HG03196 (cell line): ENCODE data around the gene CASK.
"Not testable (repeated sequence)": the region's sequence is repeated elsewhere in the genome, so short reads cannot be mapped to it uniquely, and the experiment has no call there.

Experiments
- ATAC-seq: cut with Tn5 transposase; IDR thresholded peaks from one replicate; pipeline ENCODE4 v1.9.1; 2021; ENCODE audit not compliant: unreplicated experiment

CASK gene

GRCh38 chrX:41526271-41526670 lies 397.1 kb downstream of the CASK start:
- no peak for ATAC-seq

GRCh38 chrX:41522671-41523070 lies 400.7 kb downstream of the CASK start:
- ATAC-seq = no peak

GRCh38 chrX:41522081-41522480 lies 401.3 kb downstream of the CASK start:
- no peak for ATAC-seq

- ATAC-seq = no peak
These were observed 403.9 kb downstream of the CASK start for GRCh38 chrX:41519468-41519867.

GRCh38 chrX:41518841-41519220 lies 404.5 kb downstream of the CASK start:
- ATAC-seq = no peak

GRCh38 chrX:41518127-41518840 lies 405.1 kb downstream of the CASK start:
- ATAC-seq = no peak

- no peak for ATAC-seq
These were observed 406.2 kb downstream of the CASK start for GRCh38 chrX:41516999-41517765.

GRCh38 chrX:41516456-41516855 lies 406.9 kb downstream of the CASK start:
- no peak for ATAC-seq

GRCh38 chrX:41515376-41515775 lies 408.0 kb downstream of the CASK start:
- ATAC-seq = no peak

- no peak for ATAC-seq
These were observed 409.2 kb downstream of the CASK start for GRCh38 chrX:41514179-41514578.

GRCh38 chrX:41512853-41513252 lies 410.5 kb downstream of the CASK start:
- not testable (repeated sequence) for ATAC-seq

GRCh38 chrX:41512394-41512793 lies 411.0 kb downstream of the CASK start:
- peak; percentile 77 for ATAC-seq

GRCh38 chrX:41507919-41508318 lies 415.4 kb downstream of the CASK start:
- ATAC-seq = no peak

- no peak for ATAC-seq
These were observed 421.4 kb downstream of the CASK start for GRCh38 chrX:41502004-41502403.

GRCh38 chrX:41499984-41500383 lies 423.4 kb downstream of the CASK start:
- ATAC-seq = no peak

GRCh38 chrX:41499195-41499594 lies 424.2 kb downstream of the CASK start:
- no peak for ATAC-seq

- ATAC-seq = no peak
These were observed 431.9 kb downstream of the CASK start for GRCh38 chrX:41491267-41492004.

- no peak for ATAC-seq
These were observed 432.9 kb downstream of the CASK start for GRCh38 chrX:41490446-41490845.

GRCh38 chrX:41482154-41482850 lies 441.1 kb downstream of the CASK start:
- no peak for ATAC-seq

- no peak for ATAC-seq
These were observed 441.9 kb downstream of the CASK start for GRCh38 chrX:41481264-41482109.
